Coronary artery (tissue), 2 donors: ENCODE results near the gene NCCRP1.

Experiments used
- DNase-seq: peaks from one replicate; pipeline ENCODE4 v3.0.0-alpha.2; 2017; ENCODE audit warnings: low spot score
- H3K27ac ChIP-seq, 2 donors: fragments of 200-600 bp; sonication (generic); one replicate each; pipeline ENCODE4 v1.5.1; 2016 to 2019
- H3K4me3 ChIP-seq: fragments of 200-600 bp; sonication (generic); 2 replicates; pipeline ENCODE4 v1.5.1; 2016; ENCODE audit warnings: mild to moderate bottlenecking, moderate library complexity
- CTCF ChIP-seq: fragments of 200-600 bp; sonication (generic); IDR thresholded peaks from one replicate; pipeline ENCODE4 v1.5.1; 2019; ENCODE audit warnings: antibody characterized with exemption

Gene NCCRP1

GRCh38 chr19:39154100-39154628 is 42.6 kb upstream of the NCCRP1 start:
- TF ChIP-seq CTCF, result no peak
- DNase-seq, result no peak
- H3K27ac ChIP-seq, result no peak overlapping the region

GRCh38 chr19:39154629-39155100 is 42.1 kb upstream of the NCCRP1 start:
- Histone ChIP-seq H3K27ac (no peak overlapping the region), H3K4me3 (no peak overlapping the region)
- no peak for DNase-seq
- no peak for TF ChIP-seq CTCF

More at GRCh38 chr19:39154100-39154628, 42.6 kb upstream of the NCCRP1 start:
- no peak overlapping the region for H3K4me3 ChIP-seq

- DNase-seq, result no peak
- no peak for TF ChIP-seq CTCF
- H3K4me3 ChIP-seq, result no peak overlapping the region
- no peak overlapping the region for H3K27ac ChIP-seq
These were observed 41.6 kb upstream of the NCCRP1 start for GRCh38 chr19:39155114-39155700.

- no peak overlapping the region for H3K4me3 ChIP-seq
- TF ChIP-seq CTCF, result no peak
- no peak overlapping the region for H3K27ac ChIP-seq
- no peak for DNase-seq
These were observed 41.0 kb upstream of the NCCRP1 start for GRCh38 chr19:39155741-39156140.

- Histone ChIP-seq H3K4me3 (peak overlapping the region; percentile 29), H3K27ac (no peak overlapping the region)
- no peak for TF ChIP-seq CTCF
- no peak for DNase-seq
These were observed 40.2 kb upstream of the NCCRP1 start for GRCh38 chr19:39156326-39157230.

GRCh38 chr19:39157275-39157996 is 39.3 kb upstream of the NCCRP1 start:
- no peak overlapping the region for H3K27ac ChIP-seq
- peak overlapping the region; percentile 1 for H3K4me3 ChIP-seq
- DNase-seq, result no peak
- no peak for TF ChIP-seq CTCF
